ENCODE results near the gene COPB2.

The COPB2 gene

GRCh38 chr3:139317660-139318430, 71.6 kb downstream of the COPB2 start:
- Histone ChIP-seq H3K4me1 (ENCODE audit: insufficient read depth, low read length) (peaks cover 6% of the 10 kb centered on the region), H3K36me3 (ENCODE audit: insufficient read depth, low read length) (no peaks in the 10 kb centered on the region), H3K27ac (ENCODE audit: low read depth, low read length) (no peak overlapping the region), H3K4me3 (ENCODE audit: low read length) (no peak overlapping the region), H3K9ac (ENCODE audit: low read depth, low read length) (no peak overlapping the region), H3K9me3 (ENCODE audit: insufficient read depth, low read depth, low read length) (no peaks in the 10 kb centered on the region), H3K27me3 (ENCODE audit: insufficient read depth, low read length) (no peaks in the 10 kb centered on the region)
- 93% methylated on average over 8 of the region's 8 CpGs for WGBS

- no peak overlapping the region for H3K27ac ChIP-seq (ENCODE audit: low read depth, low read length)
- H3K4me3 ChIP-seq (ENCODE audit: low read length): no peak overlapping the region
- WGBS: 91% methylated on average over 6 of the region's 6 CpGs
- peaks cover 6% of the 10 kb centered on the region for H3K4me1 ChIP-seq (ENCODE audit: insufficient read depth, low read length)
- H3K9me3 ChIP-seq (ENCODE audit: insufficient read depth, low read depth, low read length): no peaks in the 10 kb centered on the region
- no peaks in the 10 kb centered on the region for H3K27me3 ChIP-seq (ENCODE audit: insufficient read depth, low read length)
- H3K36me3 ChIP-seq (ENCODE audit: insufficient read depth, low read length): no peaks in the 10 kb centered on the region
- H3K9ac ChIP-seq (ENCODE audit: low read depth, low read length): no peak overlapping the region
Measured at GRCh38 chr3:139317215-139317614, 72.2 kb downstream of the COPB2 start.

- WGBS: 90% methylated on average over 5 of the region's 5 CpGs
- no peaks in the 10 kb centered on the region for H3K9me3 ChIP-seq (ENCODE audit: insufficient read depth, low read depth, low read length)
- no peaks in the 10 kb centered on the region for H3K27me3 ChIP-seq (ENCODE audit: insufficient read depth, low read length)
- no peak overlapping the region for H3K4me3 ChIP-seq (ENCODE audit: low read length)
- no peaks in the 10 kb centered on the region for H3K36me3 ChIP-seq (ENCODE audit: insufficient read depth, low read length)
- H3K27ac ChIP-seq (ENCODE audit: low read depth, low read length): no peak overlapping the region
- no peak overlapping the region for H3K9ac ChIP-seq (ENCODE audit: low read depth, low read length)
- H3K4me1 ChIP-seq (ENCODE audit: insufficient read depth, low read length): peaks cover 2% of the 10 kb centered on the region; the same call in 1 of the 2 replicates
Measured at GRCh38 chr3:139313921-139314320, 75.5 kb downstream of the COPB2 start.

- no peaks in the 10 kb centered on the region for H3K9me3 ChIP-seq (ENCODE audit: insufficient read depth, low read depth, low read length)
- 93% methylated on average over 2 of the region's 2 CpGs for WGBS
- no peak overlapping the region for H3K9ac ChIP-seq (ENCODE audit: low read depth, low read length)
- H3K4me3 ChIP-seq (ENCODE audit: low read length): no peak overlapping the region
- H3K4me1 ChIP-seq (ENCODE audit: insufficient read depth, low read length): peaks cover 4% of the 10 kb centered on the region; the same call in 1 of the 2 replicates
- no peaks in the 10 kb centered on the region for H3K36me3 ChIP-seq (ENCODE audit: insufficient read depth, low read length)
- H3K27me3 ChIP-seq (ENCODE audit: insufficient read depth, low read length): no peaks in the 10 kb centered on the region
- H3K27ac ChIP-seq (ENCODE audit: low read depth, low read length): no peak overlapping the region
Measured at GRCh38 chr3:139312959-139313358, 76.5 kb downstream of the COPB2 start.

GRCh38 chr3:139312416-139312815, 77.0 kb downstream of the COPB2 start:
- Histone ChIP-seq H3K9me3 (ENCODE audit: insufficient read depth, low read depth, low read length) (no peaks in the 10 kb centered on the region), H3K27me3 (ENCODE audit: insufficient read depth, low read length) (no peaks in the 10 kb centered on the region), H3K4me1 (ENCODE audit: insufficient read depth, low read length) (peaks cover 4% of the 10 kb centered on the region; the same call in 1 of the 2 replicates), H3K4me3 (ENCODE audit: low read length) (no peak overlapping the region), H3K9ac (ENCODE audit: low read depth, low read length) (no peak overlapping the region), H3K36me3 (ENCODE audit: insufficient read depth, low read length) (no peaks in the 10 kb centered on the region), H3K27ac (ENCODE audit: low read depth, low read length) (no peak overlapping the region)
- 86% methylated on average over 1 of the region's 1 CpG for WGBS

GRCh38 chr3:139311557-139311956, 77.9 kb downstream of the COPB2 start:
- Histone ChIP-seq H3K9me3 (ENCODE audit: insufficient read depth, low read depth, low read length) (no peaks in the 10 kb centered on the region), H3K9ac (ENCODE audit: low read depth, low read length) (no peak overlapping the region), H3K36me3 (ENCODE audit: insufficient read depth, low read length) (no peaks in the 10 kb centered on the region), H3K27ac (ENCODE audit: low read depth, low read length) (no peak overlapping the region), H3K4me3 (ENCODE audit: low read length) (no peak overlapping the region), H3K27me3 (ENCODE audit: insufficient read depth, low read length) (no peaks in the 10 kb centered on the region), H3K4me1 (ENCODE audit: insufficient read depth, low read length) (peaks cover 4% of the 10 kb centered on the region; the same call in 1 of the 2 replicates)
- WGBS: no CpG with 5 or more reads among the region's 1 CpG

GRCh38 chr3:139310474-139310933, 78.9 kb downstream of the COPB2 start:
- Histone ChIP-seq H3K4me3 (ENCODE audit: low read length) (no peak overlapping the region), H3K27me3 (ENCODE audit: insufficient read depth, low read length) (no peaks in the 10 kb centered on the region), H3K4me1 (ENCODE audit: insufficient read depth, low read length) (peaks cover 4% of the 10 kb centered on the region; the same call in 1 of the 2 replicates), H3K9me3 (ENCODE audit: insufficient read depth, low read depth, low read length) (no peaks in the 10 kb centered on the region), H3K27ac (ENCODE audit: low read depth, low read length) (no peak overlapping the region), H3K9ac (ENCODE audit: low read depth, low read length) (no peak overlapping the region), H3K36me3 (ENCODE audit: insufficient read depth, low read length) (no peaks in the 10 kb centered on the region)
- 75% methylated on average over 8 of the region's 8 CpGs for WGBS

- Histone ChIP-seq H3K4me1 (ENCODE audit: insufficient read depth, low read length) (peaks cover 4% of the 10 kb centered on the region; the same call in 1 of the 2 replicates), H3K36me3 (ENCODE audit: insufficient read depth, low read length) (no peaks in the 10 kb centered on the region), H3K27ac (ENCODE audit: low read depth, low read length) (no peak overlapping the region), H3K9ac (ENCODE audit: low read depth, low read length) (no peak overlapping the region), H3K9me3 (ENCODE audit: insufficient read depth, low read depth, low read length) (no peaks in the 10 kb centered on the region), H3K27me3 (ENCODE audit: insufficient read depth, low read length) (no peaks in the 10 kb centered on the region), H3K4me3 (ENCODE audit: low read length) (no peak overlapping the region)
- WGBS: 71% methylated on average over 4 of the region's 4 CpGs
Measured at GRCh38 chr3:139309880-139310279, 79.6 kb downstream of the COPB2 start.

- Histone ChIP-seq H3K9ac (ENCODE audit: low read depth, low read length) (no peak overlapping the region), H3K4me1 (ENCODE audit: insufficient read depth, low read length) (peaks cover 4% of the 10 kb centered on the region; the same call in 1 of the 2 replicates), H3K27me3 (ENCODE audit: insufficient read depth, low read length) (no peaks in the 10 kb centered on the region), H3K4me3 (ENCODE audit: low read length) (no peak overlapping the region), H3K36me3 (ENCODE audit: insufficient read depth, low read length) (no peaks in the 10 kb centered on the region), H3K9me3 (ENCODE audit: insufficient read depth, low read depth, low read length) (no peaks in the 10 kb centered on the region), H3K27ac (ENCODE audit: low read depth, low read length) (no peak overlapping the region)
- WGBS: 75% methylated on average over 2 of the region's 2 CpGs
Measured at GRCh38 chr3:139309061-139309591, 80.3 kb downstream of the COPB2 start.

GRCh38 chr3:139308560-139308959, 80.9 kb downstream of the COPB2 start:
- Histone ChIP-seq H3K4me1 (ENCODE audit: insufficient read depth, low read length) (peaks cover 4% of the 10 kb centered on the region; the same call in 1 of the 2 replicates), H3K9me3 (ENCODE audit: insufficient read depth, low read depth, low read length) (no peaks in the 10 kb centered on the region), H3K9ac (ENCODE audit: low read depth, low read length) (no peak overlapping the region), H3K4me3 (ENCODE audit: low read length) (no peak overlapping the region), H3K27ac (ENCODE audit: low read depth, low read length) (no peak overlapping the region), H3K27me3 (ENCODE audit: insufficient read depth, low read length) (no peaks in the 10 kb centered on the region), H3K36me3 (ENCODE audit: insufficient read depth, low read length) (no peaks in the 10 kb centered on the region)
- WGBS: 82% methylated on average over 4 of the region's 4 CpGs

GRCh38 chr3:139307601-139308555, 81.6 kb downstream of the COPB2 start:
- WGBS: 92% methylated on average over 6 of the region's 6 CpGs
- Histone ChIP-seq H3K9ac (ENCODE audit: low read depth, low read length) (no peak overlapping the region), H3K27ac (ENCODE audit: low read depth, low read length) (no peak overlapping the region), H3K4me1 (ENCODE audit: insufficient read depth, low read length) (peaks cover 4% of the 10 kb centered on the region; the same call in 1 of the 2 replicates), H3K4me3 (ENCODE audit: low read length) (no peak overlapping the region), H3K36me3 (ENCODE audit: insufficient read depth, low read length) (no peaks in the 10 kb centered on the region), H3K27me3 (ENCODE audit: insufficient read depth, low read length) (no peaks in the 10 kb centered on the region), H3K9me3 (ENCODE audit: insufficient read depth, low read depth, low read length) (no peaks in the 10 kb centered on the region)

All from HUES64 (cell line).